A673 (cell line): ENCODE data around the gene ZNF81. TPM values are rescaled to one million over a fixed set of nuclear protein-coding genes. Genes with fewer than 3 reads are reported as not detected.
"Not testable (repeated sequence)": the region's sequence is repeated elsewhere in the genome, so short reads cannot be mapped to it uniquely, and the experiment has no call there.

Source experiments
- BruUV-seq: library from RNA; stranded (reverse); fragments of 400-500 nt; replicated peaks from 2 replicates; lab custom pipeline; 2021; lab: Mats Ljungman, UMichigan
- CTCF ChIA-PET: fragments of 300-600 bp; sonication (Branson Sonifier 250); formaldehyde crosslinking; loops from one replicate; lab custom pipeline; 2022; ENCODE audit warnings: antibody characterized with exemption; lab: Charles Lee
- POLR2A ChIA-PET: fragments of 300-600 bp; sonication (Branson Sonifier 250); formaldehyde crosslinking; loops from one replicate; lab custom pipeline; 2022; ENCODE audit warnings: antibody characterized with exemption; ENCODE audit not compliant: low non-redundant PET; lab: Charles Lee
- DNase-seq: peaks from one replicate; pipeline ENCODE4 v3.0.0-alpha.2; 2015; ENCODE audit warnings: low spot score
- H3K27ac ChIP-seq: fragments of 200-600 bp; sonication (generic); 2 replicates; pipeline ENCODE4 v1.5.1; 2016; ENCODE audit warnings: mixed run types, low read depth, mild to moderate bottlenecking, mixed read lengths, antibody characterized with exemption, low read length; ENCODE audit not compliant: poor library complexity, severe bottlenecking
- H3K27me3 ChIP-seq: fragments of 200-600 bp; sonication (generic); replicated peaks from 2 replicates; pipeline ENCODE4 v1.6.1; 2017; ENCODE audit warnings: mixed run types, low read depth, mild to moderate bottlenecking, mixed read lengths, antibody characterized with exemption, low read length; ENCODE audit not compliant: insufficient read depth, poor library complexity
- H3K36me3 ChIP-seq: fragments of 200-600 bp; sonication (generic); 2 replicates; pipeline ENCODE4 v1.6.1; 2016; ENCODE audit warnings: mixed run types, mild to moderate bottlenecking, mixed read lengths, antibody characterized with exemption, low read length; ENCODE audit not compliant: insufficient read depth, poor library complexity, severe bottlenecking
- H3K4me1 ChIP-seq: fragments of 200-600 bp; sonication (generic); 2 replicates; pipeline ENCODE4 v1.6.1; 2017; ENCODE audit warnings: mixed run types, mild to moderate bottlenecking, mixed read lengths, antibody characterized with exemption, low read length; ENCODE audit not compliant: insufficient read depth, poor library complexity, severe bottlenecking
- H3K4me3 ChIP-seq: fragments of 200-600 bp; sonication (generic); 2 replicates; pipeline ENCODE4 v1.5.1; 2016; ENCODE audit warnings: low read depth, mixed run types, mild to moderate bottlenecking, mixed read lengths, low read length; ENCODE audit not compliant: poor library complexity, severe bottlenecking
- H3K9me3 ChIP-seq: fragments of 200-600 bp; sonication (generic); 2 replicates; pipeline ENCODE4 v1.6.1; 2016; ENCODE audit warnings: mixed run types, low read depth, mild to moderate bottlenecking, mixed read lengths, antibody characterized with exemption, low read length; ENCODE audit not compliant: poor library complexity, severe bottlenecking
- CTCF ChIP-seq: fragments of 300-800, 200-600 bp; sonication (generic); conservative IDR thresholded peaks from 2 replicates; pipeline ENCODE4 v1.5.1; 2017; ENCODE audit warnings: low read depth, mild to moderate bottlenecking, antibody characterized with exemption, low read length, moderate library complexity, mixed read lengths
- EZH2 ChIP-seq: fragments of 200-600 bp; sonication (generic); IDR thresholded peaks from 2 replicates; pipeline ENCODE4 v1.6.1; 2017; ENCODE audit warnings: borderline replicate concordance, low read depth, mild to moderate bottlenecking, mixed read lengths, antibody characterized with exemption, low read length; ENCODE audit not compliant: poor library complexity, severe bottlenecking
- intact Hi-C: fragments of 100-400 bp; cut with micrococcal nuclease; formaldehyde crosslinking; loops from one replicate; pipeline ENCODE4 v1.10.0; 2022; ENCODE audit not compliant: unreplicated experiment
- total RNA-seq: library from RNA; stranded (reverse); gene quantifications from 2 replicates; pipeline ENCODE4 v1.2.3, GENCODE V29; 2021

The ZNF81 gene
- total RNA-seq, 1 experiment from 2014 or later: 11.2 TPM

GRCh38 chrX:47927212-47927611 is 90.5 kb downstream of the ZNF81 start:
- no peaks in the 10 kb centered on the region for H3K9me3 ChIP-seq
- DNase-seq: no peak
- H3K27me3 ChIP-seq: no peaks in the 10 kb centered on the region
- no peak overlapping the region for H3K4me3 ChIP-seq
- CTCF ChIA-PET: no interaction called here
- TF ChIP-seq EZH2 (no peak), CTCF (no peak)
- H3K27ac ChIP-seq: no peak overlapping the region
- POLR2A ChIA-PET: no interaction called here
- H3K36me3 ChIP-seq: no peaks in the 10 kb centered on the region
- BruUV-seq: no TSS peak
- H3K4me1 ChIP-seq: no peaks in the 10 kb centered on the region
- intact Hi-C loops: no loop called here

GRCh38 chrX:47931970-47932369 is 95.3 kb downstream of the ZNF81 start:
- H3K27ac ChIP-seq, H3K27me3 ChIP-seq, BruUV-seq, DNase-seq, H3K36me3 ChIP-seq, H3K4me3 ChIP-seq, H3K9me3 ChIP-seq, CTCF ChIA-PET, H3K4me1 ChIP-seq, intact Hi-C loops, POLR2A ChIA-PET: not testable (repeated sequence)

- BruUV-seq: no TSS peak
- CTCF ChIA-PET: no interaction called here
- no peaks in the 10 kb centered on the region for H3K9me3 ChIP-seq
- no peak for DNase-seq
- H3K27me3 ChIP-seq: no peaks in the 10 kb centered on the region
- intact Hi-C loops: no loop called here
- H3K36me3 ChIP-seq: no peaks in the 10 kb centered on the region
- no peak for TF ChIP-seq EZH2
- TF ChIP-seq CTCF: no peak
- POLR2A ChIA-PET: no interaction called here
- no peak overlapping the region for H3K27ac ChIP-seq
- no peaks in the 10 kb centered on the region for H3K4me1 ChIP-seq
- H3K4me3 ChIP-seq: no peak overlapping the region
These were observed 97.2 kb downstream of the ZNF81 start for GRCh38 chrX:47933946-47934345.

- H3K4me3 ChIP-seq: no peak overlapping the region
- intact Hi-C loops: no loop called here
- POLR2A ChIA-PET: no interaction called here
- TF ChIP-seq EZH2 (no peak), CTCF (no peak)
- BruUV-seq: no TSS peak
- no peaks in the 10 kb centered on the region for H3K9me3 ChIP-seq
- no peaks in the 10 kb centered on the region for H3K36me3 ChIP-seq
- CTCF ChIA-PET: no interaction called here
- H3K27ac ChIP-seq: no peak overlapping the region
- no peak for DNase-seq
- no peaks in the 10 kb centered on the region for H3K4me1 ChIP-seq
- H3K27me3 ChIP-seq: no peaks in the 10 kb centered on the region
These were observed 99.7 kb downstream of the ZNF81 start for GRCh38 chrX:47936224-47936939.
